Sigmoid colon (tissue), 3 donors: ENCODE data around the gene TMEM164.

Experiments used
- CTCF ChIP-seq, 4 experiments: fragments of 450-650 bp in 3 of 4; fragments of 200-600 bp in 1 of 4; IDR thresholded peaks; one replicate each; pipeline ENCODE4 v1.5.1; 2016 to 2019; ENCODE audit warnings: antibody characterized with exemption in 4 of 4, mild to moderate bottlenecking in 3 of 4, moderate library complexity in 2 of 4
- POLR2A ChIP-seq, 2 donors: fragments of 450-650 bp; IDR thresholded peaks; one replicate each; pipeline ENCODE4 v1.6.1; 2016; ENCODE audit warnings: antibody characterized with exemption in 2 of 2, mild to moderate bottlenecking in 2 of 2, moderate library complexity in 2 of 2

GRCh38 chrX:110135618-110136017 lies 132.7 kb downstream of the TMEM164 start:
- TF ChIP-seq CTCF (IDR thresholded peaks at IDR 0.05): no peak
- no peak for TF ChIP-seq POLR2A (IDR thresholded peaks at IDR 0.05)
